GM19240 (cell line): Measurements from ENCODE around the gene SFXN2.
"Not testable (repeated sequence)": the region's sequence is repeated elsewhere in the genome, so short reads cannot be mapped to it uniquely, and the experiment has no call there.

ENCODE experiments used
- DNase-seq: peaks from one replicate; pipeline ENCODE4 v3.0.0; 2011; ENCODE audit warnings: low spot score; ENCODE audit not compliant: insufficient read length

The SFXN2 gene

GRCh38 chr10:102752934-102753664, 38.7 kb downstream of the SFXN2 start:
- peak; percentile 17 for DNase-seq

GRCh38 chr10:102753718-102754117, 39.3 kb downstream of the SFXN2 start:
- DNase-seq = no peak

- DNase-seq = no peak
Measured at GRCh38 chr10:102757323-102757722, 42.9 kb downstream of the SFXN2 start.

GRCh38 chr10:102758240-102758932, 44.0 kb downstream of the SFXN2 start:
- no peak for DNase-seq

GRCh38 chr10:102758933-102759262, 44.5 kb downstream of the SFXN2 start:
- not testable (repeated sequence) for DNase-seq

GRCh38 chr10:102759497-102760210, 45.2 kb downstream of the SFXN2 start:
- DNase-seq = no peak

GRCh38 chr10:102761981-102762380, 47.5 kb downstream of the SFXN2 start:
- no peak for DNase-seq

- no peak for DNase-seq
Measured at GRCh38 chr10:102762401-102763015, 48.1 kb downstream of the SFXN2 start.

GRCh38 chr10:102763037-102763607, 48.7 kb downstream of the SFXN2 start:
- no peak for DNase-seq

- no peak for DNase-seq
Measured at GRCh38 chr10:102764470-102765161, 50.2 kb downstream of the SFXN2 start.

GRCh38 chr10:102765336-102765735, 50.9 kb downstream of the SFXN2 start:
- DNase-seq = no peak

GRCh38 chr10:102767428-102768160, 53.2 kb downstream of the SFXN2 start:
- DNase-seq = no peak

- DNase-seq = no peak
Measured at GRCh38 chr10:102769375-102770107, 55.1 kb downstream of the SFXN2 start.

- DNase-seq = no peak
Measured at GRCh38 chr10:102770108-102770482, 55.7 kb downstream of the SFXN2 start.

GRCh38 chr10:102770792-102771191, 56.4 kb downstream of the SFXN2 start:
- DNase-seq = no peak

- DNase-seq = no peak
Measured at GRCh38 chr10:102773320-102773719, 58.9 kb downstream of the SFXN2 start.

GRCh38 chr10:102773986-102774385, 59.5 kb downstream of the SFXN2 start:
- DNase-seq = no peak

GRCh38 chr10:102775201-102775934, 60.9 kb downstream of the SFXN2 start:
- no peak for DNase-seq
